GM12875 (cell line): ENCODE measurements around the gene JUND.

Experiments
- H3K4me3 ChIP-seq: one replicate; pipeline ENCODE4 v1.5.1; 2011; ENCODE audit warnings: low read depth, low read length, control low read depth
- TF ChIP-seq, protein P1 (sequence below): IDR thresholded peaks from 2 replicates; pipeline ENCODE4 v1.5.1; 2011; ENCODE audit warnings: low read depth, mild to moderate bottlenecking, control low read depth, inconsistent platforms, low read length, moderate library complexity, borderline replicate concordance; ENCODE audit not compliant: insufficient read depth

JUND gene

DNA sequence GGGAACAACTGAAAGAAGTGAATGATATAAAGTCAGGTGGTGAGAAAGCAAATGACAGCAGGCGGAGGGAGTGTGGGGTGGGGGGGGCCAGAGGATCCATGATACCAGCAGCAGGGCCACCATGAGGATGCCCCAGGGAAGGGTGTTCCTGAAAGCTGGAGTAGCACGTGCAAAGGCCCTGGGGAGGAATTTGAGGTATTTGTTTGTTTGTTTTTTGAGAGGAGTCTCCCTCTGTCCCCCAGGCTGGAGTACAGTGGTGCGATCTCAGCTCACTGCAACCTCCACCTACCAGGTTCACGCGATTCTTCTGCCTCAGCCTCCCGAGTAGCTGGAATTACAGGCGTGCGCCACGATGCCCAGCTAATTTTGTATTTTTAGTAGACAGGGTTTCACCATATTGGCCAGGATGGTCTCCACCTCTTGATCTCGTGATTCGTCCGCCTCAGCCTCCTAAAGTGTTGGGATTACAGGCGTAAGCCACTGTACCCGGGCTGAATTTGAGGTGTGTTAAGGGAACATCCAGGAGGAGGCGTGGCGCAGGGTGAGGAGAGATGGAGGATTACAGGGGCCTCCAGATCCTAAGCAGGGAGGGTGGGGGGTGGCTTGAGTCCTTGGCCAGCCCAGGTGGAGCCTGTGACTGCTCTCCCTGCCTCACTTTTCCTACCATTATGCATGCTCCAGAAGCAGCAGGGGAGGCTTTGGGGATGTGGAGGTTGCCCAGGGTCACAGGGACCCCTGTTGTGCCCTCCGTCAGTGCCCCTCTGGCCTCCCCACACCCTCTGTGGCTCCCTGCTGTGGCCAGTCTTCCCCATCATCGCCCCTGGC, 12.4 kb upstream of the JUND start:
- TF ChIP-seq, protein P1, sequence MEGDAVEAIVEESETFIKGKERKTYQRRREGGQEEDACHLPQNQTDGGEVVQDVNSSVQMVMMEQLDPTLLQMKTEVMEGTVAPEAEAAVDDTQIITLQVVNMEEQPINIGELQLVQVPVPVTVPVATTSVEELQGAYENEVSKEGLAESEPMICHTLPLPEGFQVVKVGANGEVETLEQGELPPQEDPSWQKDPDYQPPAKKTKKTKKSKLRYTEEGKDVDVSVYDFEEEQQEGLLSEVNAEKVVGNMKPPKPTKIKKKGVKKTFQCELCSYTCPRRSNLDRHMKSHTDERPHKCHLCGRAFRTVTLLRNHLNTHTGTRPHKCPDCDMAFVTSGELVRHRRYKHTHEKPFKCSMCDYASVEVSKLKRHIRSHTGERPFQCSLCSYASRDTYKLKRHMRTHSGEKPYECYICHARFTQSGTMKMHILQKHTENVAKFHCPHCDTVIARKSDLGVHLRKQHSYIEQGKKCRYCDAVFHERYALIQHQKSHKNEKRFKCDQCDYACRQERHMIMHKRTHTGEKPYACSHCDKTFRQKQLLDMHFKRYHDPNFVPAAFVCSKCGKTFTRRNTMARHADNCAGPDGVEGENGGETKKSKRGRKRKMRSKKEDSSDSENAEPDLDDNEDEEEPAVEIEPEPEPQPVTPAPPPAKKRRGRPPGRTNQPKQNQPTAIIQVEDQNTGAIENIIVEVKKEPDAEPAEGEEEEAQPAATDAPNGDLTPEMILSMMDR, result no peak
- H3K4me3 ChIP-seq, result peak overlapping the region; percentile 78

DNA sequence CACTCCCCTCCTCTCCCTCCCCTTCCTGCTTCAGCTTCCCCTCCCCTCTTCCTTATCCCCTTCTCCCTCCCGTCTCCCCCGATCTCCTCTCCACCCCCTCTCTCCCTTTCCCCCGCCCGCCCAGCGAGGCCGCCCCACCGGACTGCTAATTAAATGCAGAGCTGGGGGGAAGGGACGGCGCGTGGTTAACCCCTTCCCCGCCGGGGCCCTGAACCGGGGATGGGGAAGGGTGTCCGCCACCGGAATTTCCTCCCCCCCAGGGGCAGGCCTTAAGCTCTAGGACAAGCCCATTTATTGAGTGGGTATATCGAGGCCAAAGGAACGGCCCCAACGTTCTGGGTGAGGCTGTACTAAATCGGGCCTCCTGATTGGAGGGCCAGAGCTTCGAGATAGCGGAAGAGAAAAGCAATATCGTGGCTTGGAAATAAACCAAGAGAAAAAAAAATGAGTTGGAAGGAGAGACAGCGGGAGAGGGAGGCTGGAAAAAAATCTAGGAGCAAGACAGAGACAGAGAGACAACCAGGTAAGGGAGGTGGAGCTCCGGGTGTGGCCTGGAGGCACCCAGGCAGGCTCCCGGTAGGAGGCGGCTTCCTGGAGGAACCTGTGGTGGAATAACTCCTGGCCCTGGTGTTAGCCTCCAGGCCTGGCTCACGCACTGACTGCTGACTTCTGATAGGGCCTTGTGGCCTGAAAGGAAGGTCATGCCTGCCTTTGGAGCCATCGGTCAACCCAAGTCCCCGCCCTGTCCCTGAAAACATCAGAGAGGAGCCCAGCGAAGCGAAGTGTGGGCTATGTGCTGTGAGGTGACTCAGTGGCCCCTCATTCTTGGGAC, 11.6 kb upstream of the JUND start:
- peak overlapping the region; percentile 78 for H3K4me3 ChIP-seq
- TF ChIP-seq, protein P1, result no peak

DNA sequence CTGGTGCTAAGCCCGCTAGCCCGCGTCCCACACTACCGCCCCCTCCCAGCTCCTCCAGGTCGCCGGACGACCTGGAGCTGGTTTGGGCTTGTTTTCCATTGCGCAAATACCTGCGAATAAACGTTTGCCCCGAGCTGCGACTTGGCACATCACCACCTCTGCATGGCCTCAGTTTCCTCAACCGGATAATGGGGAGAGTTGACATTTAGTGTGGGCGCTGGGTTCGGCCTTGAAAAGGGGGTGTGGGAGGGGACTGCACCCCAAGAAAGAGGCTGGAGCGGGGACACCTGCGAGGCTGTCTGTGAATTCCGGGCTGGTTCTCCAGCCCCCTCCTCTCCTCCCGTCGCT, 11.0 kb upstream of the JUND start:
- peak overlapping the region; percentile 78 for H3K4me3 ChIP-seq
- TF ChIP-seq, protein P1, result no peak

DNA sequence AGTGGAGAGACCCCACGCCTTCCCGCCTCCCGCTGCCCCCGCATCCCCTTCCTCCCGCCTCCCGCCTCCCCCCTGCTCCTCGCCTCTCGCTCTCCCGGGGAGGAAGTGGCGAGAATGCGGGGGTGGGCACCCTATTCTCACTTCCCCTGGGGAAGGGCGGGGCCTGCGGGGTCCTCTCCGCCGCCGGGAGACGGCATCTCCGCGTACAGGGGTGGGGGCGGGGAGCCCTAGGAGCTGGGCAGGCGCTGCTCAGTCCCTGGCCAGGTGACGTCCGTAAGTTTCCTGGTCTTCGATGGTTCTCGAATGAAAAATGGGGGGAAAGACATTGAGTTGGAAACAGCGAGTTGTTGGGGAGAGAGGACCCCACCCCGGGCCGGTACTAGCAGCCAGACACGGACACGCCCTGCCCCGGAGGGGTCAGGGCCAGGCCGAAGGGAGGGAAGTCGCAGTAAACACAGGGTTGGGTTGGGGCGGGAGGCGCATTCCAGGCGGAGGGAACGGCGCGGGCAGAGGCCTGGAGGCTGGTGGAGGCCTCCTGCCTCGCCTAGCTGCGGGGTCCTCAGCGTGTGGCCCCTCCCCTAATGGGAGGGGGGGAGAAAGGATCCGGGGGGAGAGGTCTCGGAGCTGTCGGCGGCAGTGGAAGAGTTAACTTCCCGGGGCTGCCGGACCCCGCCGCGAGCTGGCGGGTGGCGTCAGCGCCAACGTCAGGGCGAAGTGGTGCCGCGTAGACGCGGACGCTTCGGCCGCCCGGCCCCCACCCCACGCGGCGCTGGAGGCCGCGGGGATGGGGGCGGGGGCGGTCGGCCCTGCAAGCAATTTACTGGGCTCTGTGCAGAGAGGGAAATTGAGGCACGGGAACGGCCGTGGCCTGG, 10.4 kb upstream of the JUND start:
- H3K4me3 ChIP-seq, result peak overlapping the region; percentile 78
- TF ChIP-seq, protein P1, result no peak

DNA sequence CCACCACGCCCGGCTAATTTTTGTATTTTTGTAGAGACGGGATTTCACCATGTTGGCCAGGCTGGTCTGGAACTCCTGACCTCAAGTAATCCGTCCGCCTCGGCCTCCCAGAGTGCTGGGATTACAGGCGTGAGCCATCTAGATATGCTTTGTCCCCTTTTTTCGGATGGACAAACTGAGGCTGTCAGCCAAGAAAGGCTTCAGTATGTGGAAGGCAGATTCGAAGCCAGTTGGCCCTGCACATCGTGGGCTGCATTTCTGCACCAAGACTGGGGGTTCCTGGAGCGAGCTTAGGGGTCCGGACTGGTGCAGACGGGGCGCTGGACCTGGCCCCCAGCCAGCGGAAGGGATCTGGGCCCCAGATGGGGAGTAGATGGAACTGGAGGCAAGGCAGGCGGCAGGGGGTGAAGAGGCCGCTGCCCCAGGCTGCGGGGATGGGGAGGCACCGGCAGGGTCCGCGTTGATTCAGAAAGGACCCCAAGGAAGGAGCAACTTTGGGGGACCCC, 9.7 kb upstream of the JUND start:
- TF ChIP-seq, protein P1, result no peak
- peak overlapping the region; percentile 45 for H3K4me3 ChIP-seq

DNA sequence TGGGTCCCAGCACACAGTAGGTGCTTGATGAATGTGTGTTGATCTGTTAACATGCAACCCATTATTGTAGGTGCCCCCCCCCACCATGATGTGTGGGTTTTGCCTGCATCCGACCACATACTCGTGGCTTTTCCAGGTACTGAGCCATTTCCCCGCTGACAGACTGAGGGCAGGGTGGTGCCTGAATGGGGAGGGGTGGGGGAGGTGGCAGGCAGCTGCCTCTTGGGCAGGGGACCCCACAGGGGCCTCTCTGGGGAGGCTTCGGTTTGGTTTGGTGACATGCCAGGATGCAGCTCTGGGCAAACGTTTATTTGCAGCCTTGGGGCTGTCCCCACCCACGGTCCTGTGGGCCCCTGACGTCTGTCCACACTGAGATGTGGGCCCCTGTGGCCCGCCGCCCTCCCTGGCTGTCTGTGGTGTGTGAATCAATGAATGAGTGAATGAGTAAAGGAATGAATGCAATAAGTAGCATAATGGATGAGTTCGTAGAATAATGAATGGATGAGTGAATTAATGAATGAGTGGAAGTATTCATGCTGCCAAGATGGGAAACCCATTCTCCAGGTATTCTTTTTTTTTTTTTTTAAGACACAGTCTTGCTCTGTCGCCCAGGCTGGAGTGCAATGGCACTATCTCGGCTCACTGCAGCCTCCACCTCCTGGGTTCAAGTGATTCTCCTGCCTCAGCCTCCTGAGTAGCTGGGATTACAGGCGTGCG, 9.0 kb upstream of the JUND start:
- TF ChIP-seq, protein P1, result no peak
- no peak overlapping the region for H3K4me3 ChIP-seq
